NT2/D1 (cell line): ENCODE data around the gene TMUB1.

ENCODE experiments used
- DNase-seq: peaks from one replicate; pipeline ENCODE4 v3.0.0-alpha.2; 2011; ENCODE audit warnings: low read depth, low spot score
- H3K27me3 ChIP-seq: 2 replicates; pipeline ENCODE4 v1.6.0; 2011; ENCODE audit warnings: mild to moderate bottlenecking; ENCODE audit not compliant: insufficient read length, insufficient read depth
- H3K36me3 ChIP-seq: 2 replicates; pipeline ENCODE4 v1.6.1; 2011; ENCODE audit warnings: mild to moderate bottlenecking, low read length, mixed read lengths; ENCODE audit not compliant: insufficient read depth, insufficient read length
- H3K4me1 ChIP-seq: 2 replicates; pipeline ENCODE4 v1.5.1; 2011; ENCODE audit not compliant: insufficient read depth, insufficient read length
- H3K4me3 ChIP-seq: 2 replicates; pipeline ENCODE4 v1.5.1; 2011; ENCODE audit warnings: low read depth; ENCODE audit not compliant: insufficient read length
- H3K9ac ChIP-seq: 2 replicates; pipeline ENCODE4 v1.6.0; 2011; ENCODE audit warnings: low read depth; ENCODE audit not compliant: insufficient read length
- H3K9me3 ChIP-seq: 2 replicates; pipeline ENCODE4 v1.5.1; 2011; ENCODE audit warnings: mild to moderate bottlenecking, low read length; ENCODE audit not compliant: insufficient read depth
- SUZ12 ChIP-seq: IDR thresholded peaks from 2 replicates; pipeline ENCODE4 v1.6.1; 2011; ENCODE audit not compliant: insufficient read length, insufficient read depth; ENCODE audit errors: extremely low read depth
- YY1 ChIP-seq: IDR thresholded peaks from 2 replicates; pipeline ENCODE4 v1.6.1; 2011; ENCODE audit not compliant: insufficient read length, insufficient read depth
- ZNF274 ChIP-seq: IDR thresholded peaks from 2 replicates; pipeline ENCODE4 v1.6.1; 2011; ENCODE audit warnings: mild to moderate bottlenecking, low read depth, low read length

Gene TMUB1

GRCh38 chr7:151080067-151080521 lies 3.2 kb downstream of the TMUB1 start:
- no peak for DNase-seq

GRCh38 chr7:151079199-151079910 lies 3.9 kb downstream of the TMUB1 start:
- no peak for TF ChIP-seq YY1
- no peak for TF ChIP-seq ZNF274
- TF ChIP-seq SUZ12 = no peak
- DNase-seq = no peak
- Histone ChIP-seq H3K4me1 (peaks cover 19% of the 10 kb centered on the region), H3K4me3 (peak overlapping the region; percentile 88), H3K36me3 (peaks cover 41% of the 10 kb centered on the region), H3K9ac (peak overlapping the region; percentile 97), H3K27me3 (peaks cover 8% of the 10 kb centered on the region), H3K9me3 (no peaks in the 10 kb centered on the region)

More at GRCh38 chr7:151080067-151080521, 3.2 kb downstream of the TMUB1 start:
- no peak for TF ChIP-seq YY1
- TF ChIP-seq ZNF274 = no peak
- TF ChIP-seq SUZ12 = no peak
- Histone ChIP-seq H3K36me3 (peaks cover 34% of the 10 kb centered on the region), H3K27me3 (peaks cover 11% of the 10 kb centered on the region), H3K4me3 (peak overlapping the region; percentile 88), H3K9me3 (no peaks in the 10 kb centered on the region), H3K9ac (peak overlapping the region; percentile 97), H3K4me1 (peaks cover 19% of the 10 kb centered on the region)

GRCh38 chr7:151078233-151079040 lies 4.9 kb downstream of the TMUB1 start:
- DNase-seq = no peak
- peaks cover 51% of the 10 kb centered on the region for H3K36me3 ChIP-seq
- H3K4me3 ChIP-seq = no peak overlapping the region
- H3K9ac ChIP-seq = peak overlapping the region; percentile 50
- no peak for TF ChIP-seq SUZ12
- TF ChIP-seq ZNF274 = no peak
- TF ChIP-seq YY1 = no peak
- no peaks in the 10 kb centered on the region for H3K27me3 ChIP-seq
- H3K9me3 ChIP-seq = no peaks in the 10 kb centered on the region
- H3K4me1 ChIP-seq = peaks cover 19% of the 10 kb centered on the region

GRCh38 chr7:151077705-151078232 lies 5.5 kb downstream of the TMUB1 start:
- Histone ChIP-seq H3K9me3 (no peaks in the 10 kb centered on the region), H3K4me1 (peaks cover 19% of the 10 kb centered on the region), H3K9ac (peak overlapping the region; percentile 50), H3K27me3 (no peaks in the 10 kb centered on the region), H3K36me3 (peaks cover 53% of the 10 kb centered on the region), H3K4me3 (no peak overlapping the region)
- no peak for DNase-seq
- TF ChIP-seq SUZ12 (no peak), YY1 (no peak), ZNF274 (no peak)

DNA sequence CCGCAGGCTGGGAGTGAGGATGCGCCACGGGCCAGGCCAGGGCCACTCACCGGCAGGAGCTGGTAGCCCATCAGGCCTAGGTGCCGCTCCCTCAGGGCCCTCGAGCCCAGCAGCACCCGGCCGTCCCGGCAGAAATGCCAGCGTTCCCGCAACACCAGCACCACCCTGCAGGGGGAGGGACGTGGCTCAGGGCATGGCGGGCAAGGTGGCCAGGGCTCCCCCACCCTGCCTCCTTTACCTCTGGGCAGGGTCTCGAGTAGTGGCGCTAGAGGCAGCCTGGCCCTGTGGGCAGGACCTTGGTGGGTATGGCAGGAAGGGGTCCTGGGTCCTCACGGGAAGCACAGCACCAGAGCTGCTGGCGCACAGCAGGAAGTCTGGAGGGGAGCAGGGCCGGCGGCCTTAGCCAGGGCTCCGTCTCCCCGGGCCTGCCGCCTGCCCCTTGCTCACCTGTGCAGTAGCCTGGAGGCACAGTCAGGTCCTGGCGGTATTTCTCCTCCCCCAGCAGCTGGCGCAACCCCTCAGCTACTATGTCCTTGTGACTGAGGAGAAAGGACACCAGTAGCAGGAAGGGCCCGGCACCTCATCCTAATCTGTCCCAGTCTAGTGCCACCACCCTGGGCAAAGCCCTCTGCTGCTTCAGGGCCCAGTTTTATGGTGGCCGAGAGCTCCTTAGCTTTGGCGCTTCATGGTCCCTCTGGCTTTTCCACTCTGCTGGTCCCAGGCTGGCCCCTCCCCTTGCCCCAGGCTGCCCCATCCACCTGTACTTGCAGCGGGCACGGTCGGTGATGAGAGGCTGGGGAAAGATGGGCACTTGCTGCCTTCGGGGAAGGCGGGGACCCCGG lies 6.2 kb downstream of the TMUB1 start:
- TF ChIP-seq SUZ12 (no peak), YY1 (no peak), ZNF274 (no peak)
- Histone ChIP-seq H3K27me3 (no peaks in the 10 kb centered on the region), H3K4me3 (no peak overlapping the region), H3K4me1 (peaks cover 19% of the 10 kb centered on the region), H3K36me3 (peaks cover 58% of the 10 kb centered on the region), H3K9ac (no peak overlapping the region), H3K9me3 (no peaks in the 10 kb centered on the region)
- DNase-seq = no peak

- Histone ChIP-seq H3K9ac (peak overlapping the region; percentile 42), H3K36me3 (peaks cover 69% of the 10 kb centered on the region), H3K27me3 (no peaks in the 10 kb centered on the region), H3K4me3 (no peak overlapping the region), H3K9me3 (no peaks in the 10 kb centered on the region), H3K4me1 (peaks cover 19% of the 10 kb centered on the region)
- TF ChIP-seq SUZ12 (no peak), ZNF274 (no peak), YY1 (no peak)
- DNase-seq = no peak
Observed at GRCh38 chr7:151075978-151076426, 7.3 kb downstream of the TMUB1 start.
